Nephron (organoid): Measurements from ENCODE around the gene COPB1.

Experiments used
- H3K27ac Mint-ChIP-seq, 3 experiments: 2 replicates each; pipeline ENCODE4 v1.8.0; 2020; ENCODE audit warnings: mixed read lengths in 3 of 3, mild to moderate bottlenecking in 2 of 3, moderate library complexity in 1 of 3
- H3K27me3 Mint-ChIP-seq: 2 replicates; pipeline ENCODE4 v1.8.0; 2021; ENCODE audit warnings: low read depth, mild to moderate bottlenecking, moderate library complexity, mixed read lengths
- H3K36me3 Mint-ChIP-seq: 2 replicates; pipeline ENCODE4 v1.8.0; 2020; ENCODE audit warnings: low read depth, mixed read lengths
- H3K4me1 Mint-ChIP-seq: 2 replicates; pipeline ENCODE4 v1.8.0; 2020; ENCODE audit warnings: mixed read lengths
- H3K4me3 Mint-ChIP-seq, 3 experiments: 2 replicates each; pipeline ENCODE4 v1.8.0; 2020; ENCODE audit warnings: mild to moderate bottlenecking in 3 of 3, mixed read lengths in 3 of 3, moderate library complexity in 2 of 3
- H3K9me3 Mint-ChIP-seq: 2 replicates; pipeline ENCODE4 v1.8.0; 2020; ENCODE audit warnings: mixed read lengths
- CTCF ChIP-seq, 3 experiments: fragments of 200-600 bp; sonication (generic); IDR thresholded peaks; one replicate each; pipeline ENCODE4 v1.5.0; 2021; ENCODE audit warnings: antibody characterized with exemption in 3 of 3; ENCODE audit not compliant: unreplicated experiment in 3 of 3

The COPB1 gene

GRCh38 chr11:14422052-14422813 lies 77.4 kb downstream of the COPB1 start:
- H3K27me3 Mint-ChIP-seq, result no peaks in the 10 kb centered on the region
- no peaks in the 10 kb centered on the region for H3K9me3 Mint-ChIP-seq
- no peak overlapping the region for H3K27ac Mint-ChIP-seq
- no peaks in the 10 kb centered on the region for H3K36me3 Mint-ChIP-seq
- H3K4me1 Mint-ChIP-seq, result no peaks in the 10 kb centered on the region
- no peak overlapping the region for H3K4me3 Mint-ChIP-seq
- no peak for TF ChIP-seq CTCF (IDR thresholded peaks at IDR 0.05; ENCODE audit: unreplicated experiment in 3 of 3)

- Mint-ChIP-seq H3K36me3 (no peaks in the 10 kb centered on the region), H3K27ac (no peak overlapping the region), H3K4me3 (no peak overlapping the region), H3K27me3 (no peaks in the 10 kb centered on the region), H3K9me3 (no peaks in the 10 kb centered on the region), H3K4me1 (no peaks in the 10 kb centered on the region)
- no peak for TF ChIP-seq CTCF (IDR thresholded peaks at IDR 0.05; ENCODE audit: unreplicated experiment in 3 of 3)
These were observed 79.4 kb downstream of the COPB1 start for GRCh38 chr11:14420223-14420622.

- peak in 1 of 3 experiments; percentile 11 for TF ChIP-seq CTCF (IDR thresholded peaks at IDR 0.05; ENCODE audit: unreplicated experiment in 3 of 3)
- Mint-ChIP-seq H3K36me3 (no peaks in the 10 kb centered on the region), H3K4me1 (peaks cover under 1% of the 10 kb centered on the region), H3K27ac (no peak overlapping the region), H3K27me3 (no peaks in the 10 kb centered on the region), H3K4me3 (no peak overlapping the region), H3K9me3 (no peaks in the 10 kb centered on the region)
These were observed 80.7 kb downstream of the COPB1 start for GRCh38 chr11:14418801-14419417.

GRCh38 chr11:14417617-14418374 lies 81.8 kb downstream of the COPB1 start:
- Mint-ChIP-seq H3K4me1 (peaks cover 6% of the 10 kb centered on the region), H3K36me3 (no peaks in the 10 kb centered on the region), H3K27me3 (no peaks in the 10 kb centered on the region), H3K9me3 (no peaks in the 10 kb centered on the region), H3K27ac (no peak overlapping the region), H3K4me3 (no peak overlapping the region)
- no peak for TF ChIP-seq CTCF (IDR thresholded peaks at IDR 0.05; ENCODE audit: unreplicated experiment in 3 of 3)

GRCh38 chr11:14417186-14417585 lies 82.4 kb downstream of the COPB1 start:
- Mint-ChIP-seq H3K4me1 (peaks cover 6% of the 10 kb centered on the region), H3K9me3 (no peaks in the 10 kb centered on the region), H3K27ac (no peak overlapping the region)

More at GRCh38 chr11:14417186-14417585, 82.4 kb downstream of the COPB1 start:
- H3K27me3 Mint-ChIP-seq, result no peaks in the 10 kb centered on the region
- no peak overlapping the region for H3K4me3 Mint-ChIP-seq
- TF ChIP-seq CTCF (IDR thresholded peaks at IDR 0.05; ENCODE audit: unreplicated experiment in 3 of 3), result no peak
- no peaks in the 10 kb centered on the region for H3K36me3 Mint-ChIP-seq
